Stimulated activated CD8-positive, alpha-beta memory T cell treated with anti-CD3 and anti-CD28 coated beads, Interleukin-7, amount 100 ng/mL, for 1 hour (primary cell): ENCODE results near the gene COPB2.

Experiments used
- DNase-seq, 2 donors: peaks; one replicate each; pipeline ENCODE4 v3.0.0-alpha.2; 2020; ENCODE audit warnings: low read depth in 2 of 2

COPB2 gene

GRCh38 chr3:139327861-139328260, 61.6 kb downstream of the COPB2 start:
- DNase-seq = no peak

GRCh38 chr3:139327231-139327630, 62.2 kb downstream of the COPB2 start:
- DNase-seq = no peak

- no peak for DNase-seq
These were observed 62.7 kb downstream of the COPB2 start for GRCh38 chr3:139326707-139327106.

GRCh38 chr3:139326131-139326530, 63.3 kb downstream of the COPB2 start:
- DNase-seq = no peak

GRCh38 chr3:139325551-139325950, 63.9 kb downstream of the COPB2 start:
- DNase-seq = no peak

- DNase-seq = no peak
These were observed 65.0 kb downstream of the COPB2 start for GRCh38 chr3:139324456-139324855.

GRCh38 chr3:139323146-139323545, 66.3 kb downstream of the COPB2 start:
- DNase-seq = no peak

GRCh38 chr3:139322346-139322745, 67.1 kb downstream of the COPB2 start:
- no peak for DNase-seq

GRCh38 chr3:139320551-139321309, 68.7 kb downstream of the COPB2 start:
- DNase-seq = no peak

GRCh38 chr3:139319428-139320402, 69.7 kb downstream of the COPB2 start:
- DNase-seq = no peak

- no peak for DNase-seq
These were observed 70.6 kb downstream of the COPB2 start for GRCh38 chr3:139318826-139319225.

GRCh38 chr3:139318431-139318816, 71.0 kb downstream of the COPB2 start:
- DNase-seq = no peak

- DNase-seq = no peak
These were observed 71.6 kb downstream of the COPB2 start for GRCh38 chr3:139317660-139318430.

- no peak for DNase-seq
These were observed 72.2 kb downstream of the COPB2 start for GRCh38 chr3:139317215-139317614.

GRCh38 chr3:139313921-139314320, 75.5 kb downstream of the COPB2 start:
- no peak for DNase-seq

GRCh38 chr3:139312959-139313358, 76.5 kb downstream of the COPB2 start:
- no peak for DNase-seq

- DNase-seq = no peak
These were observed 77.0 kb downstream of the COPB2 start for GRCh38 chr3:139312416-139312815.

- DNase-seq = no peak
These were observed 77.9 kb downstream of the COPB2 start for GRCh38 chr3:139311557-139311956.

GRCh38 chr3:139310474-139310933, 78.9 kb downstream of the COPB2 start:
- DNase-seq = no peak

- no peak for DNase-seq
These were observed 79.6 kb downstream of the COPB2 start for GRCh38 chr3:139309880-139310279.

GRCh38 chr3:139309061-139309591, 80.3 kb downstream of the COPB2 start:
- no peak for DNase-seq

GRCh38 chr3:139308560-139308959, 80.9 kb downstream of the COPB2 start:
- no peak for DNase-seq
